ENCODE data around the gene AGAP1. TPM values are rescaled to one million over a fixed set of nuclear protein-coding genes. Genes with fewer than 3 reads are reported as not detected.

AGAP1 gene
- total RNA-seq, 1 experiment from 2014 or later = 44.8 TPM

GRCh38 chr2:235661167-235661937 lies 167.5 kb downstream of the AGAP1 start:
- no peak for DNase-seq (ENCODE audit: low spot score)

- DNase-seq (ENCODE audit: low spot score) = no peak
These were observed 168.1 kb downstream of the AGAP1 start for GRCh38 chr2:235661952-235662351.

GRCh38 chr2:235663875-235664274 lies 170.0 kb downstream of the AGAP1 start:
- DNase-seq (ENCODE audit: low spot score) = no peak

GRCh38 chr2:235665661-235666212 lies 171.9 kb downstream of the AGAP1 start:
- no peak for DNase-seq (ENCODE audit: low spot score)

- DNase-seq (ENCODE audit: low spot score) = peak; percentile 82
These were observed 172.5 kb downstream of the AGAP1 start for GRCh38 chr2:235666213-235666781.

GRCh38 chr2:235668782-235669181 lies 174.9 kb downstream of the AGAP1 start:
- DNase-seq (ENCODE audit: low spot score) = no peak

GRCh38 chr2:235669269-235669831 lies 175.5 kb downstream of the AGAP1 start:
- peak; percentile 76 for DNase-seq (ENCODE audit: low spot score)

- no peak for DNase-seq (ENCODE audit: low spot score)
These were observed 176.4 kb downstream of the AGAP1 start for GRCh38 chr2:235669983-235670962.

- no peak for DNase-seq (ENCODE audit: low spot score)
These were observed 177.3 kb downstream of the AGAP1 start for GRCh38 chr2:235670974-235671787.

- DNase-seq (ENCODE audit: low spot score) = no peak
These were observed 178.9 kb downstream of the AGAP1 start for GRCh38 chr2:235672720-235673119.

GRCh38 chr2:235674146-235674545 lies 180.3 kb downstream of the AGAP1 start:
- no peak for DNase-seq (ENCODE audit: low spot score)

- no peak for DNase-seq (ENCODE audit: low spot score)
These were observed 181.0 kb downstream of the AGAP1 start for GRCh38 chr2:235674812-235675211.

GRCh38 chr2:235675678-235676535 lies 182.1 kb downstream of the AGAP1 start:
- DNase-seq (ENCODE audit: low spot score) = no peak

GRCh38 chr2:235676536-235676799 lies 182.6 kb downstream of the AGAP1 start:
- DNase-seq (ENCODE audit: low spot score) = no peak

- no peak for DNase-seq (ENCODE audit: low spot score)
These were observed 183.5 kb downstream of the AGAP1 start for GRCh38 chr2:235677276-235677788.

- no peak for DNase-seq (ENCODE audit: low spot score)
These were observed 184.1 kb downstream of the AGAP1 start for GRCh38 chr2:235677937-235678336.

GRCh38 chr2:235678712-235679111 lies 184.9 kb downstream of the AGAP1 start:
- DNase-seq (ENCODE audit: low spot score) = no peak

- no peak for DNase-seq (ENCODE audit: low spot score)
These were observed 185.6 kb downstream of the AGAP1 start for GRCh38 chr2:235679471-235679870.

GRCh38 chr2:235685024-235685721 lies 191.3 kb downstream of the AGAP1 start:
- no peak for DNase-seq (ENCODE audit: low spot score)

Measured in HT-29 (cell line).